ENCODE data around the gene ADGRF5. TPM values are rescaled to one million over a fixed set of nuclear protein-coding genes. Genes with fewer than 3 reads are reported as not detected.
"Not testable (repeated sequence)": the region's sequence is repeated elsewhere in the genome, so short reads cannot be mapped to it uniquely, and the experiment has no call there.

Gene ADGRF5
- total and polyA plus RNA-seq, 12 donors, result 13.3 to 98.5 (median 39.3) TPM

DNA sequence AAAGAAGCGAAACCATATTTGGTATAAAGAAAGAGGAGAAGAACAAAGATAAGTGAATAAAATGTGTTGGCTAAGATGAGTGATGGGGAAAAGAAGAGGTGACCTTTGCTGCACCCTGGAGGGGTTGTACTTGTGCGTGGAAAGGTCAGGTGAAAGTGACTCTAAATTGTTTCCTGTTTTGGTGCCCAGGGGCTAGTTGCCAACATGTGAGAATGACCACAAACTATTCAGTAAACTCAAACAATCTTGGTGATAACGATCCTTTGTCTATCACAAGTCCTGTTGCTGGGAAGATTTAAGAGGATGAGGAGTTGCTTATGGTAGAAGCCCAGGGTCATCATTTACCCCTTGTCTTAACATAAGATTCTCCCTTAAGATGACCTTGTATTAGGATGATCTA lies 57.9 kb downstream of the ADGRF5 start:
- Histone ChIP-seq H3K36me3 (replicated peaks in 1 of 2) (peaks cover 0 to 5% of the 10 kb centered on the region in 2 donors), H3K27ac (no peak overlapping the region), H3K27me3 (peaks cover 4% of the 10 kb centered on the region), H3K4me3 (no peak overlapping the region), H3K4me1 (replicated peaks in 1 of 2) (no peaks in the 10 kb centered on the region), H3K9me3 (replicated peaks in 1 of 3) (no peaks in the 10 kb centered on the region)
- intact Hi-C loops (cut with DNase I), result no loop called here
- TF ChIP-seq, protein P1, sequence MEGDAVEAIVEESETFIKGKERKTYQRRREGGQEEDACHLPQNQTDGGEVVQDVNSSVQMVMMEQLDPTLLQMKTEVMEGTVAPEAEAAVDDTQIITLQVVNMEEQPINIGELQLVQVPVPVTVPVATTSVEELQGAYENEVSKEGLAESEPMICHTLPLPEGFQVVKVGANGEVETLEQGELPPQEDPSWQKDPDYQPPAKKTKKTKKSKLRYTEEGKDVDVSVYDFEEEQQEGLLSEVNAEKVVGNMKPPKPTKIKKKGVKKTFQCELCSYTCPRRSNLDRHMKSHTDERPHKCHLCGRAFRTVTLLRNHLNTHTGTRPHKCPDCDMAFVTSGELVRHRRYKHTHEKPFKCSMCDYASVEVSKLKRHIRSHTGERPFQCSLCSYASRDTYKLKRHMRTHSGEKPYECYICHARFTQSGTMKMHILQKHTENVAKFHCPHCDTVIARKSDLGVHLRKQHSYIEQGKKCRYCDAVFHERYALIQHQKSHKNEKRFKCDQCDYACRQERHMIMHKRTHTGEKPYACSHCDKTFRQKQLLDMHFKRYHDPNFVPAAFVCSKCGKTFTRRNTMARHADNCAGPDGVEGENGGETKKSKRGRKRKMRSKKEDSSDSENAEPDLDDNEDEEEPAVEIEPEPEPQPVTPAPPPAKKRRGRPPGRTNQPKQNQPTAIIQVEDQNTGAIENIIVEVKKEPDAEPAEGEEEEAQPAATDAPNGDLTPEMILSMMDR (IDR thresholded peaks at IDR 0.05), result no peak
- no peak for TF ChIP-seq POLR2A (IDR thresholded peaks at IDR 0.05)
- no peak for DNase-seq
- 51 to 64% (median 59%) methylated on average over 3 of the region's 3 CpGs for WGBS, 4 donors

DNA sequence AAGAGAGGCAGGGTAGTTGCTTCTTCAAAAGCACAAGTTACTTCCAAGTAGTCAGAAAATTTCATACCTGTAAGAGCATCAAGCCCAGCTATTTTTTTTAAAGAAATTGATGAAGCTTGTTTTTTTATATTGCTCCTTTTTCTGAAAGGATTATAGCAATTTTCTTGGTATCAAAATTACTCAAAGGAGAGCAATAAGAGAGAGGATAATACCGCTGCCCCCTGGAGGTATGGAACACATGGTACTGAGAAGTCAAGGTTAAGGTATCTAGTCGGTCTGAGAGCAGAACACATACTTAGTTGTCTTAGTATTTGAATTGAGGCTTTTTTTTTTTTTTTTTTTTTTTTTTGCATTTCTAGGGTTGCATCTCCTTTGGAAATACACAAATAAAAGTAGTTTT lies 59.4 kb downstream of the ADGRF5 start:
- Histone ChIP-seq H3K4me3 (no peak overlapping the region), H3K27ac (no peak overlapping the region), H3K36me3 (replicated peaks in 1 of 2) (peaks cover 0 to 5% of the 10 kb centered on the region in 2 donors), H3K9me3 (replicated peaks in 1 of 3) (no peaks in the 10 kb centered on the region), H3K4me1 (replicated peaks in 1 of 2) (no peaks in the 10 kb centered on the region), H3K27me3 (peaks cover 4% of the 10 kb centered on the region)
- no peak for TF ChIP-seq POLR2A (IDR thresholded peaks at IDR 0.05)
- TF ChIP-seq, protein P1 (IDR thresholded peaks at IDR 0.05), result no peak
- WGBS, 4 donors, result 58 to 62% (median 60%) methylated on average over 2 of the region's 2 CpGs
- no peak for DNase-seq
- intact Hi-C loops (cut with DNase I), result no loop called here

DNA sequence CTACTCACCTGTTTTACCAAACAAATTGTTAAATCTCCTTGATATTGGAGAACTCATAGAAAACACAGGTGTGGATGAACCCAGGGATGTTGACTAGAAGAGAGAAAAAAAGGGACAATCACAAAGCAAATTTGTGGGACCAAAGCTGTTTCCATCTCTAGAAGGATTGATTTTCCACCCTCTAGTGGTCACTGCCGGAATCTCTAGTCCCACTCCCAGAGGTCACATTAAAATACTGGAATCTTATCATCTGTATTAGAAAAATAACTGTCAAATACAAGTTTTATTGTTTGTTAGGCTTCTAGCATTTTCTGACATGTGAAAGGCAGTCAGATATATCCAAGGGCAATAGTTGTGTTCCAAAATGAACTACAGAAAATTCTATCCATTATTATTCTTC lies 65.8 kb downstream of the ADGRF5 start:
- 26 to 30% (median 28%) methylated on average over 1 of the region's 1 CpG for WGBS, 4 donors
- H3K4me3 ChIP-seq; H3K4me1 ChIP-seq (replicated peaks in 1 of 2); H3K9me3 ChIP-seq (replicated peaks in 1 of 3); H3K27ac ChIP-seq; H3K36me3 ChIP-seq (replicated peaks in 1 of 2); H3K27me3 ChIP-seq: not testable (repeated sequence)
- intact Hi-C loops (cut with DNase I), result loop anchor here in 1 of 2 donors (10.0 kb wide), 1 partner anchor 139 kb away; no protein-coding TSS in a partner anchor
- peak in 6 of 7 donors; percentile 20 to 65 (median 43) for DNase-seq
- TF ChIP-seq, protein P1 (IDR thresholded peaks at IDR 0.05), result peak; percentile 26 to 68 (median 41)

DNA sequence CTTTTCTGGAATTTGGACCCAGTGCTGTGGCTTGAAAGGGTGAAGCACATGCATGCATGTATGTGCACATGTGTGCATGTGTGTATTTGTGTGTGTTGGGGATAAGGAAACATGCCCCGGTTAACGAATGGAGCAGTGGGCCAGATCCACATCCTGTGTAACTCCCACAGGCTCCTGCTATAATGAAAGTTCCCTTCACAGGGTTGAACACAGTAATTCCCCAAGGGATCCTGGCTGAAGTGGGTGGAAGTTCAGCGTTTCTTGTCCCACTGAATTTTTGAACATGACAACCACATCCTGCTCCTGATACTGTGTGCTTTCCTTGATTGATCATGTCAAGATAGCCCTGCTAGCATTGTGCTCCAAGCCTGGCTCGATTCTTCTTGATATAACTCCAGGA lies 70.2 kb downstream of the ADGRF5 start:
- H3K36me3 ChIP-seq (replicated peaks in 1 of 2); H3K9me3 ChIP-seq (replicated peaks in 1 of 3); H3K27me3 ChIP-seq; H3K4me3 ChIP-seq; H3K4me1 ChIP-seq (replicated peaks in 1 of 2); DNase-seq: not testable (repeated sequence)
- peak overlapping the region in 1 of 5 donors; percentile 62 for H3K27ac ChIP-seq
- intact Hi-C loops (cut with DNase I), result loop anchor here in 1 of 2 donors (10.0 kb wide), 1 partner anchor 143 kb away; no protein-coding TSS in a partner anchor
- 42 to 67% (median 61%) methylated on average over 3 to 4 of the region's 4 CpGs for WGBS, 4 donors

DNA sequence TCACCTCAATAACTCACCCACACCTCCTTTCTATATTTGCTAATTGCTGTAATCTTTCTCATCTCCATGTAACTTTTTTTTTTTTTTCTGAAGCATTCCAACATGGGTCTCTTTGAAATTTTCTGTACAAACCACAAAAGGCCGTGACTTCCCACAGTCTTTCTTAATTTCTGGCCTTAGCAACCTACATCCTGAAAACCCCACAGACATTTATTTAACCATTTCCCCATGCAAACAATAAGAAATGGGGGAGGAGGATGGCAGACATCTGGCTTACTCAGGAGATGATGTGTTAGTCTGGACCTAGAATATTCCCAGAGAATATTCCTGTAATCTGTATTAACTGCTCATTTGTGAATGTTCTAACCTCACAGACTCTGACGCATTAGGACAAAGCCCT lies 70.9 kb downstream of the ADGRF5 start:
- DNase-seq, result no peak
- intact Hi-C loops (cut with DNase I), result loop anchor here in 1 of 2 donors (10.0 kb wide), 1 partner anchor 144 kb away; no protein-coding TSS in a partner anchor
- Histone ChIP-seq H3K4me1 (replicated peaks in 1 of 2) (peaks cover 0 to 3% of the 10 kb centered on the region in 2 donors), H3K27ac (peak overlapping the region in 1 of 5 donors; percentile 20), H3K27me3 (no peaks in the 10 kb centered on the region), H3K36me3 (replicated peaks in 1 of 2) (no peaks in the 10 kb centered on the region), H3K9me3 (replicated peaks in 1 of 3) (no peaks in the 10 kb centered on the region), H3K4me3 (no peak overlapping the region)
- WGBS, 4 donors, result 70 to 82% (median 75%) methylated on average over 2 of the region's 2 CpGs
- TF ChIP-seq POLR2A (IDR thresholded peaks at IDR 0.05), result no peak
- TF ChIP-seq, protein P1 (IDR thresholded peaks at IDR 0.05), result no peak

Data from adrenal gland (tissue), 12 donors.